Activated CD8-positive, alpha-beta T cell treated with anti-CD3 and anti-CD28 coated beads for 36 hours (primary cell): Measurements from ENCODE around the gene MYH11. TPM values are rescaled to one million over a fixed set of nuclear protein-coding genes. Genes with fewer than 3 reads are reported as not detected.
"Not testable (repeated sequence)": the region's sequence is repeated elsewhere in the genome, so short reads cannot be mapped to it uniquely, and the experiment has no call there.

ENCODE experiments used
- ATAC-seq: fragments of 200-7000 bp; cut with Tn5 transposase; one replicate; pipeline ENCODE4 v1.10.0; 2021; ENCODE audit warnings: mild to moderate bottlenecking, moderate library complexity
- CTCF ChIA-PET: fragments of 350-600 bp; sonication (Branson Sonifier 250); formaldehyde crosslinking; loops from one replicate; lab custom pipeline; 2021; ENCODE audit warnings: antibody characterized with exemption; lab: Charles Lee
- POLR2A ChIA-PET: fragments of 350-600 bp; sonication (Branson Sonifier 250); formaldehyde crosslinking; loops from one replicate; lab custom pipeline; 2021; ENCODE audit warnings: antibody characterized with exemption; lab: Charles Lee
- DNase-seq: peaks from one replicate; pipeline ENCODE4 v3.0.0-alpha.2; 2020
- H3K27ac Mint-ChIP-seq: one replicate; pipeline ENCODE4 v1.8.0; 2021; ENCODE audit warnings: mild to moderate bottlenecking, mixed read lengths
- H3K27me3 Mint-ChIP-seq: one replicate; pipeline ENCODE4 v1.8.0; 2021; ENCODE audit warnings: mixed read lengths
- H3K36me3 Mint-ChIP-seq: one replicate; pipeline ENCODE4 v1.8.0; 2021; ENCODE audit warnings: low read depth, mixed read lengths
- H3K4me1 Mint-ChIP-seq: one replicate; pipeline ENCODE4 v1.8.0; 2021; ENCODE audit warnings: low read depth, mixed read lengths
- H3K4me3 Mint-ChIP-seq: one replicate; pipeline ENCODE4 v1.8.0; 2021; ENCODE audit warnings: mild to moderate bottlenecking, moderate library complexity, mixed read lengths
- H3K9me3 Mint-ChIP-seq: one replicate; pipeline ENCODE4 v1.8.0; 2021; ENCODE audit warnings: mixed read lengths
- CTCF ChIP-seq: fragments of 200-600 bp; IDR thresholded peaks from one replicate; pipeline ENCODE4 v1.8.0; 2022; ENCODE audit warnings: antibody characterized with exemption, mild to moderate bottlenecking
- intact Hi-C: fragments of 100-400 bp; cut with micrococcal nuclease; formaldehyde crosslinking; loops from one replicate; pipeline ENCODE4 v1.10.0; 2022
- total RNA-seq, 2 experiments: library from RNA; stranded (reverse); gene quantifications; one replicate each; pipeline ENCODE4 v1.2.3, GENCODE V29; 2021

Gene MYH11
- total RNA-seq, 2 experiments from 2014 or later: not detected

- H3K9me3 Mint-ChIP-seq: no peaks in the 10 kb centered on the region
- ChIA-PET POLR2A (no interaction called here), CTCF (no interaction called here)
- intact Hi-C loops: no loop called here
- DNase-seq: no peak
- no peaks in the 10 kb centered on the region for H3K27me3 Mint-ChIP-seq
- ATAC-seq: no peak
- H3K36me3 Mint-ChIP-seq: peaks cover 36% of the 10 kb centered on the region
- peaks cover 11% of the 10 kb centered on the region for H3K4me1 Mint-ChIP-seq
- H3K27ac Mint-ChIP-seq: peak overlapping the region; percentile 20
- no peak overlapping the region for H3K4me3 Mint-ChIP-seq
- TF ChIP-seq CTCF: no peak
Observed at GRCh38 chr16:15699819-15700218, 157.0 kb downstream of the MYH11 start.

- CTCF ChIA-PET: interaction anchor here (2.5 to 2.6 kb wide), 2 partner anchors 10 to 12 kb away, joined by 5 to 19 read pairs; no protein-coding TSS in a partner anchor
- no peak overlapping the region for H3K27ac Mint-ChIP-seq
Observed at GRCh38 chr16:15694499-15694898, 162.3 kb downstream of the MYH11 start.

GRCh38 chr16:15692508-15692907 lies 164.3 kb downstream of the MYH11 start:
- peaks cover 53% of the 10 kb centered on the region for H3K36me3 Mint-ChIP-seq
- DNase-seq, intact Hi-C loops, H3K4me3 Mint-ChIP-seq, POLR2A ChIA-PET, H3K9me3 Mint-ChIP-seq, H3K4me1 Mint-ChIP-seq, H3K27me3 Mint-ChIP-seq, H3K27ac Mint-ChIP-seq, ATAC-seq: not testable (repeated sequence)
- CTCF ChIA-PET: interaction anchor here (2.2 kb wide), 1 partner anchor 12 kb away, joined by 7 read pairs; no protein-coding TSS in a partner anchor

More at GRCh38 chr16:15694499-15694898, 162.3 kb downstream of the MYH11 start:
- ATAC-seq: no peak
- intact Hi-C loops: no loop called here
- POLR2A ChIA-PET: no interaction called here
- H3K9me3 Mint-ChIP-seq: no peaks in the 10 kb centered on the region
- H3K4me3 Mint-ChIP-seq: no peak overlapping the region
- no peaks in the 10 kb centered on the region for H3K27me3 Mint-ChIP-seq
- no peaks in the 10 kb centered on the region for H3K4me1 Mint-ChIP-seq
- H3K36me3 Mint-ChIP-seq: peaks cover 50% of the 10 kb centered on the region
- TF ChIP-seq CTCF: no peak
- DNase-seq: no peak

- peaks cover 48% of the 10 kb centered on the region for H3K36me3 Mint-ChIP-seq
- H3K27me3 Mint-ChIP-seq: no peaks in the 10 kb centered on the region
- POLR2A ChIA-PET: interaction anchor here (0.6 to 1.0 kb wide), 2 partner anchors 10 kb away, joined by 3 read pairs; no protein-coding TSS in a partner anchor
- no peak overlapping the region for H3K27ac Mint-ChIP-seq
- intact Hi-C loops: no loop called here
- no peak overlapping the region for H3K4me3 Mint-ChIP-seq
- no peaks in the 10 kb centered on the region for H3K4me1 Mint-ChIP-seq
- CTCF ChIA-PET: interaction anchor here (1.2 to 2.2 kb wide), 2 partner anchors 9 to 14 kb away, joined by 5 to 7 read pairs; no protein-coding TSS in a partner anchor
- DNase-seq: no peak
- no peaks in the 10 kb centered on the region for H3K9me3 Mint-ChIP-seq
- no peak for ATAC-seq
- no peak for TF ChIP-seq CTCF
Observed at GRCh38 chr16:15691046-15691445, 165.8 kb downstream of the MYH11 start.

- no peak overlapping the region for H3K27ac Mint-ChIP-seq
- intact Hi-C loops: no loop called here
- ChIA-PET CTCF (interaction anchor here (1.2 kb wide), 1 partner anchor 8 kb away, joined by 5 read pairs; no protein-coding TSS in a partner anchor), POLR2A (no interaction called here)
- no peak overlapping the region for H3K4me3 Mint-ChIP-seq
- no peaks in the 10 kb centered on the region for H3K9me3 Mint-ChIP-seq
- ATAC-seq (no peak), DNase-seq (no peak)
- peaks cover 52% of the 10 kb centered on the region for H3K36me3 Mint-ChIP-seq
- H3K27me3 Mint-ChIP-seq: no peaks in the 10 kb centered on the region
- H3K4me1 Mint-ChIP-seq: no peaks in the 10 kb centered on the region
- no peak for TF ChIP-seq CTCF
Observed at GRCh38 chr16:15690296-15690695, 166.5 kb downstream of the MYH11 start.
